ENCODE measurements around the gene ALG1L2.
"Not testable (repeated sequence)": the region's sequence is repeated elsewhere in the genome, so short reads cannot be mapped to it uniquely, and the experiment has no call there.

The ALG1L2 gene

DNA sequence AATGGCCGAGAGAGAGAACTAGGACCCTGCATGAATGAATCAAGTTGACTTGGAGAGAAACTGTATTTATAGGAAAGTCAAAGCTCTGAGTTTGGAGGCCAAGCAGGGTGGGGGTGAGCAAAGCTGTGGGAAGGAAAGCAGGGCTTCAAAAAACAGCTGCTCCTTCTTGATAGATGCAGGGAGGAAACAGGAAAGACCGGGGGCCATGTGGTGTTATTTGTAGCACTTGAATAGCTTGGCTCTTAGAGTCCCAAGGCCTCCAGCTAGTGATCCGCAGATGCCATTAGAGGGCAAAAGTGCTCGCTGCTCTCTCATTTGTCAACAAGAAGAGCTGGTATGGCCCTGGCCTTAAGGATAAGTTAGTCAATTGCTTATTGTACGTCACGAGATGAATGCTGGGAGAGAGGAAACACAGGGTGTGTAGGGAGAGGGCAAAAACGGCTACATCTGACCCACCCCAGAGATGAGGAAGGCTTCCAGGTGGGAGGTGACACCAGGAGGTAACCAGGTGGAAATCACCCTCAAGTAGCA is at the start of gene ALG1L2:
TSS of gene ALG1L2 (plus strand) at position 481 of the 531 bp plus-strand sequence. CDS start 186 bp downstream, outside the sequence.
- no peak for DNase-seq (ENCODE audit: low spot score)

DNA sequence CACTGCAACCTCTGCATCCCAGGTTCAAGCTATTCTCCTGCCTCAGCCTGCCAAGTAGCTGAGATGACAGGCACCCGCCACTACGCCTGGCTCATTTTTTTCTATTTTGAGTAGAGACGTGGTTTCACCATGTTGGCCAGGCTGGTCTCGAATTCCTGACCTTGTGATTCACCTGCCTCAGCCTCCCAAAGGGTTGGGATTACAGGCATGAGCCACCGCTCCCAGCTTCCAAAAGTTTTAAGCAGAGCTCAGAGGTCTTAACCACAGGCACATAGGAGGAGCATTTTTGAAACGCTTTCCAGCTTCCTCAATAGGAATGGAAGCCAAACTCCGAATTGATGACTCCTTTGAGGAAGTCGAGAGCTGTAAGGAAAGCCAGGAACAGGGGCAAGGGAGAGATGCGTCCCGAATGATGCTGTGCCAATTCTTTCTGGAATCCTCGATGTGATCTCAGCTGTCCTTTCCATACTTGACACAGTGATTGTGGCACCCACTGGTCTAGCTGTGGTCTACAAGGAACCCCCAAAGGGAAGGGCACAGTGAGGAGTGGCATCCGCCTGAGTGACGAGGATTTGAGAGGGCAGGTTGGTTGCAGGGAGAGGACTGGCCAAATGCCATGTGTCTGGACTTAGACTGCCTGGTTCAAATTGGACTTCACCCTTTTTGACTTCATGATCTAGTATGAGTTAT is 44.4 kb upstream of the ALG1L2 start:
- not testable (repeated sequence) for DNase-seq (ENCODE audit: low spot score)

DNA sequence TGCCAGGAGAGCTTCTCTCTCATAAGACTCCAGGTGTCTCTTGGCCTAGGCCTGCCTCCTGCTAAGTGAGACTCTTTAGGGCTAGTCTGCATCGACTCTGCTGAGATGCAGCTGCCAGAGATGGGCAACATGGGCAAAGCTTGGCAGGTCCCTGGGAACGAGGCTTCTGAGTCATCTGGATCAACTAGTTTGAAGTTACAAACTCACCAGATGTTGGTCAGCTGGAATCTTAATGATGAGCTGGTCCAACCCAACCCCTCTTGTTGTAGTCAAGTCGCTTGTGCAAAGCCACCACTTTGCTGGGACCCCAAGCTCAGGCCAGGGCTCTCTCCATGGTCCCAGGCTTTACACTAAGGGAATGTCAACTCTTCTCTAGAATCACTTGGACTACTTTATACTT is 38.9 kb upstream of the ALG1L2 start:
- not testable (repeated sequence) for DNase-seq (ENCODE audit: low spot score)

GRCh38 chr3:130043658-130044057 is 38.0 kb upstream of the ALG1L2 start:
- DNase-seq (ENCODE audit: low spot score): not testable (repeated sequence)

- no peak for DNase-seq (ENCODE audit: low spot score)
Observed at GRCh38 chr3:130044370-130044769, 37.3 kb upstream of the ALG1L2 start.

DNA sequence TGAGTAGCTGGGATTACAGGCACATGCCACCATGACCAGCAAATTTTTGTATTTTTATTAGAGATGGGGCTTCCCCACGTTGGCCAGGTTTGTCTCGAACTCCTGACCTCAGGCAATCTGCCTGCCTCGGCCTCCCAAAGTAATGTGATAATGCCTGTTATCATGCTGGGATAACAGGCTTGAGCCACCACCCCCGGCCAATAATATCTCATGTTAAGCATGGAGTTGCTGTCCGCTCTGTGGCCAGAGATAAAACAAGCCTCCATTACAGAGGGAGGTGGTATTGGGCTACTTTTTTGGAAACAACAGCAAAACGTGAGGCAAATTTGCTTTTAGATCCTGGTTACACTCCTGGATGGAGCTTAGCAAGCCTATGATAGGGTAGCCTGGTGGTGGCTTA is 32.9 kb upstream of the ALG1L2 start:
- DNase-seq (ENCODE audit: low spot score): no peak

DNA sequence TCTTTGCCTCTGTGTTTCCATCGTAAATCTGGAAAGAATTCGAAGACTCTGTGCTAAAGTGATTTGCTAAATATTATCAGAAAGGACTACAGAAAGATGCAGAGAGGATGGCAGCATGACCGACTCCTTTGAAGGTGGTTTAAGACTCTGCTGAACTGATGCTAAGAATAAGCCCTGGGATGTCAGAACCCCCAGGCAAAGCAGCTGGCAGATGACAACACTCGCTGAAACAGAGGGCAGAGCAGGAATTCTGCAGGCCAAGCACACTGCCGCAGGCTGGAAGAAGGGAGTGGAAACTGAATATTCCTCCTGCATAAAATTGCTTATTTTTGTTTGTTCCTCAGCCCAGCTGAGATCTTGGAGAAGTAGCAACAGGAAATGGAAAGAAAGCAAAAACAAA is 29.3 kb upstream of the ALG1L2 start:
- DNase-seq (ENCODE audit: low spot score): not testable (repeated sequence)

DNA sequence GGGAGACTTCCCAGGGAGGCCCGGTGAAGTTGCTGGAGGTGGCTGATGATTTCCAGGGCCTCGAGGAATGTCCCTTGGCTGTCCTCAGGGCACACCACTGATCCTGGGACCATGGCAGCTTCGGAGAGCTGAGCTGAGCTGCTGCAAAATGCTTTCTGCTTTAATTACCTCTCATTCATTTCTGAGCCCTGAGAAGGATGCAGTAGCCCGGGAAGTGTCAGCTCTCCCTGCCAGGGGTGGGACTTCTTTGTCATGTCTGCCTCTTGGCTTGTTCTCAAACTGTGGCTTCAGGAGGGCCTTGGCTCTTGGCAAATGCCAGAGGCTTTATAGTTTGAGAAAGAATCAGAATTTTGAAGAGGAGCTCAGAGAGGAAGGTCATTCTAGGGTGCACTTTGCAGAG is 28.7 kb upstream of the ALG1L2 start:
- DNase-seq (ENCODE audit: low spot score): not testable (repeated sequence)

GRCh38 chr3:130057536-130058266 is 23.9 kb upstream of the ALG1L2 start:
- not testable (repeated sequence) for DNase-seq (ENCODE audit: low spot score)

DNA sequence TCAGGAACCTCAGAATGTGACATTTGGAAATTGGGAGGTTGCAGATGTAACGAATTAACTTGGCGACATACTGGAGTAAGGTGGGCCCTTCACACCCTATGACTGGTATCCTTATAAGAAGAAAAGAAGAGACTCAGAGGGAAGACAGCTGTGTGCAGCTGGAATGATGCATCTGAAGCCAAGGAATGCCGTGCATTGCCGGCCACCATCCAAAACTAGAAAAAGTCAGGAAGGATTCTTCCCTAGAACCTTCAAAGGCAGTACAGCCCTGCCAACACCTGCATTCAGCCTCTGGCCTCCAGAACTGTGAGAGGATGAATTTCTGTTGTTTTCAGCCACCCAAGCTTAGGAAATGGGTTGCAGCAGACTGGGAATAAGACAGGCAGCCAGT is 23.4 kb upstream of the ALG1L2 start:
- DNase-seq (ENCODE audit: low spot score): not testable (repeated sequence)

GRCh38 chr3:130058716-130059115 is 22.9 kb upstream of the ALG1L2 start:
- DNase-seq (ENCODE audit: low spot score): not testable (repeated sequence)

GRCh38 chr3:130059162-130059561 is 22.5 kb upstream of the ALG1L2 start:
- DNase-seq (ENCODE audit: low spot score): not testable (repeated sequence)

GRCh38 chr3:130073582-130073981 is 8.0 kb upstream of the ALG1L2 start:
- no peak for DNase-seq (ENCODE audit: low spot score)

- no peak for DNase-seq (ENCODE audit: low spot score)
Observed at GRCh38 chr3:130077636-130078035, 4.0 kb upstream of the ALG1L2 start.

DNA sequence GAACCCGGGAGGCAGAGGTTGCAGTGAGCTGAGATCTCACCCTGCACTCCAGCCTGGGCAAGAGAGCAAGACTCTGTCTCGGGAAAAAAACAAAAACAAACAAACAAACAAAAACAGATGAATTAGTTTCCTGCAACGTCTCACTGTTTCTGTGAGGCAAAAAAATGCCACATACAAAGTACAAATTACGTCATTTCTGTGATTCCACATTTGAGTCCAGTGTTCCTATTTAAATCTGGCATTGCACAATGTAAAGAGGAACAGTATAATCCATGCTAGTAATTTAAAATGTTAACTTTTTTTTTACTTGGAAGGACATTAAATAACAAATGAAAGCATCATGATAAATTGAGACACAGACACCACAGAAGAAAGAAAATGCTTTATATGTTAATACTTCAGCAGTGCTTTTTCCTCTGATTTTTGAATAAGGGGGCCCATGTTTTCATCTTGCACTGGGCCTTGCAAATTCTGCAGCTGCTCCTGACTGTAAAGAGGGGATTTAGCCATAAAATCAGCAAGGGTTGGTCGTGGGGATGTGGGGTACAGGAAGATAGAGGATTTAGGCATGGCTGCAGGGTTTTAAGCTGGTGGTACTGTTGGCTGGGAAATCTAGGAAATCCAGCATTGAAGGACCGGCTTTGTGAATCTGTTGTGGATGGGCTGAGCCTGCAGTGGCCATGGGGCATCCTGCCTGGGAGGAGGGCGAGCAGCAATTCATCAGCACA is 1.9 kb downstream of the ALG1L2 start:
- not testable (repeated sequence) for DNase-seq (ENCODE audit: low spot score)

DNA sequence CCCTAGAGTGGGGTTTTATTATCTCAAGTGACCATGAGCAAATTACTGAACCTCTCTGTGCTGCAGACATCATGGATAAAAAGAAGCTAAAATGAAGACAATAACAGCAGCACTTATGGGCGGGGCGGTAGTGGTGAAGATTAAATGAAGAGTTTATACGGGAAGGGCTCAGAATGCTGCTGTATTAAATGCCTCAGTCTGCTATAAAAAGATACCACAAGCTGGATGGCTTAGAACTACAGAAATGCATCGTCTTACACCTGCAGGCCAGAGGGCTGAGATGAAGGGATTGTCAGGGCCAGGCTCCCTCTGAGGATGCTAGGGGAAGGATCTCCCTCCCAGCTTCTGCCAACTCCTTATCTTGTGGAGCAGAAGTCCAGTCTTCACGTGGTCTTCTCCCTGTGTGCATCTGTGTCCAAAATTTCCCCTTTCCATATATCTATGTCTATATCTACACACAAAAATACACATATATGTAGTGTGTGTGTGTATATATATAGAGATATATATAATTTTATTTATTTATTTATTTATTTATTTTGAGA is 2.9 kb downstream of the ALG1L2 start:
- no peak for DNase-seq (ENCODE audit: low spot score)

DNA sequence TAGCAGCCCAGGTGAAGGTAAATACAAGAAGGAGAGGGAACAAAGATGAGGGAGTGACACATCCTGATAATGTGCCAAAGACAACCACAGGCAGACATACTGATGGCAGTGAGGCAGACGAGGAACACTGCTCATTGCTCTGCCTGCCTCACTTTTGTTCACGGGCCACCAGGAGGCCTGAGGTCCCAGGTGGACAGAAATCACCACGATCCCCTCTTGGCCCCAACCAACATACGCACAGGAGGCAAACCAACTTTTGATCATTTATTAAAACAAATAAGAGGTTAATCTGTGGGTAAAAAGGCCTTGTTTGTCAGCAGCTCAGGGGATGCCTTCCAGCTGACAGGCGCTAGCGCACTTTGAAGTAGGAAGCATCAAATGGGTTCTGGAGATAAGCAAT is 4.2 kb downstream of the ALG1L2 start:
- no peak for DNase-seq (ENCODE audit: low spot score)

DNA sequence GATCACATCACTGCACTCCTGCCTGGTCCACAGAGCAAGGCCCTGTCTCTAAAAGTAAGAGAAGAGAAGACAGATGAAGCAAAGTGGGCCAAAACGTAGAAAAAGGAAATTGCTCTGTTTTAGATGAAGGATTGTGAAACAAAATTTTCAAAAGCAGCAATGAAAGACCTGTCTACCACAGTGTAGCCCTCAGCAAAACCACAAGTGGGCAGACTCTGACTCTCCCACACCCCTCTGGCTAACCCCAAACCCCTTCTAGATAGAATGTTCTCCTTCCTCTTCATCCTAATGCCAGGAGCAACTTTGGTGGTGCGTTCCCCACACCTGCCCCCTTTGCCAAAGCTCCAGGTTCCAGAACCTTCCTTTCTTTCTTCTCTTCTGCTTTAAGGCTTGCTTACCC is 5.0 kb downstream of the ALG1L2 start:
- not testable (repeated sequence) for DNase-seq (ENCODE audit: low spot score)

DNA sequence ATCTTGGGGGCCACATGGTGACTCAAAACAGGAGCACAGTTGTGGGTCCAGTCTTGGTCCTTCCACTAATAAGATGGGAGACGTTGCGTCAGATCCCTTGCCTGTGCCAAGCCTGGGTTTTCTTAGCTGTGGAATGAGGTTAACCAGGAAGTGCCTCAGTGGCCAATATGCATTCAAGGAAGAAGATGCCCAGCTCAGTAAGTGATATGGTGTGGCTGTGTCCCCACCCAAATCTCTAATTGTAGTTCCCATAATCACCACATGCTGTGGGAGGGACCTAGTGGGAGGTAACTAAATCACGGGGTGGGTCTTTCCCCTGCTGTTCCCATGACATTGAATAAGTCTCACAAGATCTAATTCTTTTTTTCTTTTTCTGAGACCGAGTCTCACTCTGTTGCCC is 6.4 kb downstream of the ALG1L2 start:
- DNase-seq (ENCODE audit: low spot score): no peak

- DNase-seq (ENCODE audit: low spot score): not testable (repeated sequence)
Observed at GRCh38 chr3:130090681-130091080, 9.1 kb downstream of the ALG1L2 start.

GRCh38 chr3:130091958-130092357 is 10.3 kb downstream of the ALG1L2 start:
- no peak for DNase-seq (ENCODE audit: low spot score)

DNA sequence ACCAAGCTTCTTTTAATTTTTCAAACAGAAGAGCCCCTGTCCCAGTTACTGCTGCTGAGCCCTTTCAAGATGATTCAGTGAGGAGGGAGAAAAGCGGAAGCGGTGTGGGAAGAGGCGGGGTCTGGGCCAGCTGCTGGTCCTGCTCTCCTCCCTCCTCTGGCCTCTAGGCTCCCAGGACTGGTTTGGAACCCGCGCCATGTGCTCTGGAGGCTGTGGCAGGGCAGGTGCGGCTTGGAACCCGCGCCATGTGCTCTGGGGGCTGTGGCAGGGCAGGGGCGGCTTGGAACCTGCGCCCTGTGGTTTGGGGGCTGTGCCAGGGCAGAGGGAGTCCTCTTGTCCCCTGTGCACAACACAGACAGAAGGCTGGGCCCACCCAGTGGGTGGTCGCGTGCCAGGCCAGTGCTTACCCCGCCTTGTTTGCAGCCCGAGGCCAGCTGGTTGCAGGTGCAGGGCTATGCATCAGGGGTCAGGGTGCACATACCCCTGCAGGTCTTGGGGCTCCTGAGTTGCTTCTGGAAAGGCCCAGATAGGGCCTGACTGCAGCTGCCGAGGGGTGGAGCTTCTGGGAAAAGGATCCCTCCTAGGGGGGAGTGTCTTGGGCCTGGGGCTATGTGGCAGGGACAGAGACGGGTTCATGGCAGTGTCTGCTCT is 12.2 kb downstream of the ALG1L2 start:
- DNase-seq (ENCODE audit: low spot score): peak; percentile 55
